Upper lobe of left lung (tissue), 4 donors: ENCODE measurements around the gene FIBP.

Experiments used
- CTCF ChIP-seq, 6 experiments: fragments of 450-650 bp in 4 of 6; fragments of 200-600 bp in 2 of 6; sonication (generic) in 2 of 6; IDR thresholded peaks; one replicate each; pipeline ENCODE4 v1.5.1; 2016 to 2019; ENCODE audit warnings: antibody characterized with exemption in 6 of 6
- EP300 ChIP-seq, 4 donors: sonication (generic); formaldehyde crosslinking; IDR thresholded peaks; one replicate each; pipeline ENCODE4 v1.5.1; 2017; ENCODE audit warnings: antibody characterized with exemption in 4 of 4, control low read depth in 2 of 4
- POLR2A ChIP-seq, 4 donors: fragments of 450-650 bp; IDR thresholded peaks; one replicate each; pipeline ENCODE4 v1.5.1; 2016 to 2017; ENCODE audit warnings: antibody characterized with exemption in 4 of 4, mild to moderate bottlenecking in 2 of 4
- POLR2AphosphoS5 ChIP-seq, 2 donors: sonication (generic); formaldehyde crosslinking; IDR thresholded peaks; one replicate each; pipeline ENCODE4 v1.5.1; 2017; ENCODE audit warnings: antibody characterized with exemption in 2 of 2

DNA sequence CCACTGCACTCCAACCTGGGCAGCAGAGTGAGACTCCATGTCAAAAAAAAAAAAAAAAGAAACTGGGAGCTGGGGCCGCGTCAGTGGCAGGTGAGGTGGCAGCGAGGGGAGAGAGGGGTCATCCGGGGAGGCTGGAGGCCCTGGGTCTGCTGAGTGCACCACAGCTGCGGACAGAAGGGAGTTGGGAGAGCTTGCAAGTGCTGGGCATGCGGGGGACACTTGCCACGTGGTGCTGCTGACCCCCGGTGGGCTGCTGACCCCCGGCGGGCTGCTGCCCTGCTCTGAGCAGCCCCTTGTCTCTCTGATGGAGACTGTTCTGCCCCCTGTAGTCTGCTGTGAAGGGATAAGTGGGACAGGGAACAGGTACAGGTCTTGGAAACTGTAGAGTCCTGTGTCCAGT lies 33.6 kb upstream of the FIBP start:
- TF ChIP-seq CTCF (IDR thresholded peaks at IDR 0.05) (no peak), POLR2AphosphoS5 (IDR thresholded peaks at IDR 0.05) (no peak), POLR2A (IDR thresholded peaks at IDR 0.05) (no peak), EP300 (IDR thresholded peaks at IDR 0.05) (no peak)
